ENCODE measurements around the gene MRNIP.

Gene MRNIP

GRCh38 chr5:179820127-179820482 is 38.5 kb downstream of the MRNIP start:
- DNase-seq: no peak

- DNase-seq: no peak
Observed at GRCh38 chr5:179819296-179820126, 39.1 kb downstream of the MRNIP start.

- peak; percentile 61 for DNase-seq
Observed at GRCh38 chr5:179818746-179819295, 39.8 kb downstream of the MRNIP start.

GRCh38 chr5:179817890-179818745 is 40.5 kb downstream of the MRNIP start:
- no peak for DNase-seq

- no peak for DNase-seq
Observed at GRCh38 chr5:179817470-179817840, 41.2 kb downstream of the MRNIP start.

GRCh38 chr5:179816796-179817469 is 41.7 kb downstream of the MRNIP start:
- DNase-seq: no peak

GRCh38 chr5:179816401-179816795 is 42.2 kb downstream of the MRNIP start:
- no peak for DNase-seq

- DNase-seq: no peak
Observed at GRCh38 chr5:179815491-179816249, 42.9 kb downstream of the MRNIP start.

- no peak for DNase-seq
Observed at GRCh38 chr5:179814090-179814489, 44.5 kb downstream of the MRNIP start.

GRCh38 chr5:179812997-179813607 is 45.5 kb downstream of the MRNIP start:
- DNase-seq: no peak

GRCh38 chr5:179812135-179812825 is 46.3 kb downstream of the MRNIP start:
- DNase-seq: no peak

GRCh38 chr5:179806250-179807048 is 52.2 kb downstream of the MRNIP start, which contains the start of gene MGAT4B:
Gene MGAT4B (minus strand): TSS chr5:179806866. CDS start chr5:179806583, 283 bp downstream.
- no peak for DNase-seq

- DNase-seq: no peak
Observed at GRCh38 chr5:179805529-179806249, 52.9 kb downstream of the MRNIP start.

- DNase-seq: no peak
Observed at GRCh38 chr5:179805070-179805528, 53.5 kb downstream of the MRNIP start.

- no peak for DNase-seq
Observed at GRCh38 chr5:179804555-179804947, 54.1 kb downstream of the MRNIP start.

GRCh38 chr5:179803651-179804554 is 54.7 kb downstream of the MRNIP start:
- DNase-seq: no peak

- no peak for DNase-seq
Observed at GRCh38 chr5:179802950-179803562, 55.6 kb downstream of the MRNIP start.

Measured in NCI-H748 treated with DMSO at 0.1 percent for 48 hours (cell line).